PC-9 (cell line): ENCODE results near the gene IMMP2L. TPM values are rescaled to one million over a fixed set of nuclear protein-coding genes. Genes with fewer than 3 reads are reported as not detected.

ENCODE experiments used
- BruUV-seq: library from RNA; stranded (reverse); fragments of 400-500 nt; replicated peaks from 2 replicates; lab custom pipeline; 2021; lab: Mats Ljungman, UMichigan
- CTCF ChIA-PET: fragments of 300-600 bp; sonication (Branson Sonifier 250); formaldehyde crosslinking; loops from one replicate; lab custom pipeline; 2022; ENCODE audit warnings: antibody characterized with exemption; lab: Charles Lee
- POLR2A ChIA-PET: fragments of 300-600 bp; sonication (Branson Sonifier 250); formaldehyde crosslinking; loops from one replicate; lab custom pipeline; 2022; ENCODE audit warnings: antibody characterized with exemption; ENCODE audit not compliant: unreplicated experiment; lab: Charles Lee
- DNase-seq, 2 experiments: peaks; one replicate each; pipeline versions ENCODE4 v3.0.0 to v3.0.0-alpha.2; 2015 to 2022; ENCODE audit warnings: mixed read lengths in 1 of 2
- H2AFZ ChIP-seq: fragments of 200-600 bp; sonication (generic); 2 replicates; pipeline ENCODE4 v1.8.1; 2017; ENCODE audit warnings: antibody characterized with exemption
- H3F3A ChIP-seq: fragments of 200-600 bp; sonication (generic); 2 replicates; pipeline ENCODE4 v1.8.1; 2017; ENCODE audit warnings: antibody characterized with exemption, mild to moderate bottlenecking, low read depth; ENCODE audit not compliant: insufficient read depth
- H3K27ac ChIP-seq: fragments of 200-600 bp; sonication (generic); 2 replicates; pipeline ENCODE4 v1.6.1; 2016; ENCODE audit warnings: mixed run types
- H3K27me3 ChIP-seq: fragments of 200-600 bp; sonication (generic); 2 replicates; pipeline ENCODE4 v1.6.1; 2016; ENCODE audit warnings: low read depth, mixed run types; ENCODE audit not compliant: insufficient read depth
- H3K36me3 ChIP-seq: fragments of 200-600 bp; sonication (generic); 2 replicates; pipeline ENCODE4 v1.6.1; 2016; ENCODE audit warnings: low read depth, mixed run types
- H3K4me1 ChIP-seq: fragments of 200-600 bp; sonication (generic); replicated peaks from 2 replicates; pipeline ENCODE4 v1.6.1; 2016; ENCODE audit warnings: mixed run types; ENCODE audit not compliant: insufficient read depth
- H3K4me2 ChIP-seq: fragments of 200-600 bp; sonication (generic); 2 replicates; pipeline ENCODE4 v1.6.1; 2017; ENCODE audit warnings: mixed run types
- H3K4me3 ChIP-seq: fragments of 200-600 bp; sonication (generic); 2 replicates; pipeline ENCODE4 v1.6.1; 2016; ENCODE audit warnings: mixed run types
- H3K79me2 ChIP-seq: fragments of 200-600 bp; sonication (generic); 2 replicates; pipeline ENCODE4 v1.6.1; 2017; ENCODE audit warnings: low read depth, mixed run types
- H3K9me2 ChIP-seq: fragments of 200-600 bp; sonication (generic); 2 replicates; pipeline ENCODE4 v1.8.1; 2017; ENCODE audit warnings: mild to moderate bottlenecking; ENCODE audit not compliant: insufficient read depth
- H3K9me3 ChIP-seq: fragments of 200-600 bp; sonication (generic); 2 replicates; pipeline ENCODE4 v1.8.1; 2016; ENCODE audit warnings: low read depth; ENCODE audit not compliant: insufficient read depth
- H4K20me1 ChIP-seq: fragments of 200-600 bp; sonication (generic); 2 replicates; pipeline ENCODE4 v1.8.1; 2017; ENCODE audit not compliant: insufficient read depth
- CTCF ChIP-seq: fragments of 200-600 bp; sonication (generic); conservative IDR thresholded peaks from 2 replicates; pipeline ENCODE4 v1.6.1; 2017; ENCODE audit warnings: mixed run types, antibody characterized with exemption, mild to moderate bottlenecking, moderate library complexity
- EZH2 ChIP-seq: fragments of 200-600 bp; sonication (generic); IDR thresholded peaks from 2 replicates; pipeline ENCODE4 v1.8.0; 2017; ENCODE audit warnings: antibody characterized with exemption, low read depth
- intact Hi-C: fragments of 100-400 bp; cut with micrococcal nuclease; formaldehyde crosslinking; loops from one replicate; pipeline ENCODE4 v1.10.0; 2022; ENCODE audit not compliant: unreplicated experiment
- total RNA-seq: library from RNA; stranded (reverse); gene quantifications from 2 replicates; pipeline ENCODE4 v1.2.3, GENCODE V29; 2021

Gene IMMP2L
- total RNA-seq, 1 experiment from 2014 or later, result 40.5 TPM

GRCh38 chr7:111108496-111108895 lies 453.8 kb downstream of the IMMP2L start:
- Histone ChIP-seq H3K27ac (no peak overlapping the region), H3K9me2 (0 out of 2 replicates have a peak, but pooled peaks cover 8% of the 10 kb centered on the region), H2AFZ (no peak overlapping the region), H3K79me2 (no peaks in the 10 kb centered on the region), H3K4me1 (peaks cover 9% of the 10 kb centered on the region), H3K27me3 (no peaks in the 10 kb centered on the region), H3K4me3 (no peak overlapping the region), H3K36me3 (no peaks in the 10 kb centered on the region), H3F3A (no peaks in the 10 kb centered on the region), H4K20me1 (no peaks in the 10 kb centered on the region), H3K4me2 (no peak overlapping the region), H3K9me3 (no peaks in the 10 kb centered on the region)
- POLR2A ChIA-PET, result no interaction called here
- CTCF ChIA-PET, result no interaction called here
- no TSS peak for BruUV-seq
- no peak for TF ChIP-seq CTCF
- no peak for TF ChIP-seq EZH2
- intact Hi-C loops, result no loop called here
- no peak for DNase-seq

- no peak for DNase-seq
- Histone ChIP-seq H3K27ac (no peak overlapping the region), H3K27me3 (no peaks in the 10 kb centered on the region), H3F3A (no peaks in the 10 kb centered on the region), H3K4me3 (no peak overlapping the region), H3K4me2 (no peak overlapping the region), H2AFZ (no peak overlapping the region), H3K36me3 (no peaks in the 10 kb centered on the region), H4K20me1 (no peaks in the 10 kb centered on the region), H3K9me3 (no peaks in the 10 kb centered on the region), H3K79me2 (no peaks in the 10 kb centered on the region), H3K4me1 (peaks cover 9% of the 10 kb centered on the region), H3K9me2 (0 out of 2 replicates have a peak, but pooled peaks cover 8% of the 10 kb centered on the region)
- TF ChIP-seq EZH2, result no peak
- TF ChIP-seq CTCF, result no peak
- CTCF ChIA-PET, result no interaction called here
- intact Hi-C loops, result no loop called here
- no TSS peak for BruUV-seq
- POLR2A ChIA-PET, result no interaction called here
Observed at GRCh38 chr7:111108000-111108399, 454.3 kb downstream of the IMMP2L start.

GRCh38 chr7:111107579-111107978 lies 454.7 kb downstream of the IMMP2L start:
- POLR2A ChIA-PET, result no interaction called here

More at GRCh38 chr7:111107579-111107978, 454.7 kb downstream of the IMMP2L start:
- no TSS peak for BruUV-seq
- intact Hi-C loops, result no loop called here
- TF ChIP-seq EZH2, result no peak
- no peak for TF ChIP-seq CTCF
- H3K27ac ChIP-seq, result no peak overlapping the region
- H3F3A ChIP-seq, result no peaks in the 10 kb centered on the region
- no peaks in the 10 kb centered on the region for H3K9me3 ChIP-seq
- H3K36me3 ChIP-seq, result no peaks in the 10 kb centered on the region
- CTCF ChIA-PET, result no interaction called here
- no peak overlapping the region for H2AFZ ChIP-seq
- H3K4me1 ChIP-seq, result peaks cover 9% of the 10 kb centered on the region
- H3K79me2 ChIP-seq, result no peaks in the 10 kb centered on the region
- H3K4me2 ChIP-seq, result no peak overlapping the region
- H3K4me3 ChIP-seq, result no peak overlapping the region
- no peaks in the 10 kb centered on the region for H4K20me1 ChIP-seq
- DNase-seq, result no peak
- 0 out of 2 replicates have a peak, but pooled peaks cover 8% of the 10 kb centered on the region for H3K9me2 ChIP-seq
- no peaks in the 10 kb centered on the region for H3K27me3 ChIP-seq
